HUDEP-2 (cell line): Measurements from ENCODE around the gene ATAT1.

Source experiments
- DNase-seq, 76 experiments: peaks; one replicate each; lab custom pipeline; 2025; ENCODE audit not compliant: unreplicated experiment in 76 of 76; lab: John Stamatoyannopoulos, UW

Gene ATAT1

DNA sequence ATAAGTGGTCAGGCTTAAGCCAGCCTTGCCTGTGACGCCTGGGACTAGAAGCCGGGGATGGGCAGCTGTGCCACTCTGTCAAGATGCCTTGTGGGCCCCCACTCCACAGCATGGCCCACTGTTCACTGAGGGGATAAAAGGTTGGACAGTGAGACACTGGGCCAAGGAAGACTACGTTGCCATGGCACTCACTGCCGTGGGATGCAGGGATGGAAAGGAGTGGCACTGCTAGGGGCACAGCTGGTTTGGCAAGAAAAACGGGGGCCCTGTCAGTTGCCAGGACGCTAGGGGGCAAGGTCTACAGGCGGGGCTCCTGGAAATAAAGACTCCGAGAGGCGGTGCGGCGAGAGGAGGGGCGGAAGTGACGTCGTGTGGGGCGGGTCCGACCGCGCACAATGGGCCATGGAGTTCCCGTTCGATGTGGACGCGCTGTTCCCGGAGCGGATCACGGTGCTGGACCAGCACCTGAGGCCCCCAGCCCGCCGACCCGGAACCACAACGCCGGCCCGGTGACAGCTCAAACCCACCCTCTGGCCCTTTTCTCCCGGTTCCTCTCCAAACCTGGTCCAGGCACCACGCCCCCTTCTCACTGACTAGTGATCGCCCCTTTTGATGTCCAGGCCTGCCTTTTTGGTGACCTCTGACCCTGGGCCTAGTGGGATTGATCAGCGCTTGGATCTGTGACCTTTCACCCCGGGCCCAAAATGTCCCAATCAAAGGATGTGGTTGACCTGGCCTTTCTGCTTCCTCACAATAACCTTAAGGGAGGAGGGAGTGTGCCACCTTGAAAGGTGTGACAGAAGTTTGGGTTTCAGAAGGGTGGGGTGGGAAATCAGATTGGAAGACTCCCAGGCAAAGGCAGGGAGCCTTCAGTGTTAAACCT, at the start of gene ATAT1:
TSS of gene ATAT1 (plus strand) at position 391 of the 883 bp plus-strand sequence.
- peak in 72 of 76 experiments; percentile 38 to 90 (median 76) for DNase-seq

DNA sequence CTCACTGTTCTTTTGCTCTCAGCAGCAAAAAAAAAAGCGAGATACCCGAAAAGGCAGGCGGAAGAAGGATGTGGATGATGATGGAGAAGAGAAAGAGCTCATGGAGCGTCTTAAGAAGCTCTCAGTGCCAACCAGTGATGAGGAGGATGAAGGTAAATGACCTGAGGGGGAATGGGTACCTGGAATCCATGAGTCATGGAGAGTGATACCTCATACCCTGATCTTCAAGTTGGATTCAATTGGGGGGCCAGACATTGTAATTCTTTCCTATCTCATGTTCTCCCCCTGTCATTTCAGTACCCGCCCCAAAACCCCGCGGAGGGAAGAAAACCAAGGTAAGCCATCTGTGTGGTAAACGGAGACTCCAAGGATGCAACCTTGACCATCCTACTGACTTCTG, 48.6 kb upstream of the ATAT1 start:
- no peak for DNase-seq

DNA sequence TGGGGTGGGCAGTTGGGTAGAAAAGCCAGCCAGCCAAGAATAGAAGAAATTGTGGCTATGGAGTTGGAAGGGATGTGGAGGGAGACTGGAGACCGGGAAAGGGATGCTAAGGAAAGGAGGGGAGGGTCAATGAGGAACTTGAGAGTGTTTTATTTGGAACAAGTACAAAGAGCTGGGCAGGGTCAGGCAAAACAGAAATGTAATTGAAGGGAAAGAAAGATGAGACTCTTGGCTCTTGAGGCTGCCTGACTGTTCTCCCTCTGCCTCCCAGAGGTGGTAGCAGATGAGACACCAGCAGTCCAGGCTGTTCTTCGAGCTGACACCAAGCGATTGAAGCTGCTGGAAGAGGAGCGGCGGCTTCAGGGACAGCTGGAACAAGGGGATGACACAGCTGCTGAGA, 42.8 kb upstream of the ATAT1 start:
- DNase-seq = no peak

- DNase-seq = no peak
Measured at GRCh38 chr6:30589754-30590358, 36.8 kb upstream of the ATAT1 start.

- DNase-seq = no peak
Measured at GRCh38 chr6:30590509-30590908, 36.2 kb upstream of the ATAT1 start.

DNA sequence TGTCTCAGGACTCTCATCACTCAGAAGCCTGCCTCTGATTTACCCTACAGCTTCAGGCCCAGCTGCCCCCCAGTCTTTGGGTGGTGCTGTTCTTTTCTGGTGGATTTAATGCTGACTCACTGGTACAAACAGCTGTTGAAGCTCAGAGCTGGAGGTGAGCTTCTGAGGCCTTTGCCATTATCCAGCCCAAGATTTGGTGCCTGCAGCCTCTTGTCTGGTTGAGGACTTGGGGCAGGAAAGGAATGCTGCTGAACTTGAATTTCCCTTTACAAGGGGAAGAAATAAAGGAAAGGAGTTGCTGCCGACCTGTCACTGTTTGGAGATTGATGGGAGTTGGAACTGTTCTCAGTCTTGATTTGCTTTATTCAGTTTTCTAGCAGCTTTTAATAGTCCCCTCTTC, 35.7 kb upstream of the ATAT1 start:
- DNase-seq = peak in 1 of 76 experiments; percentile 13

- DNase-seq = no peak
Measured at GRCh38 chr6:30592287-30592686, 34.4 kb upstream of the ATAT1 start.

- DNase-seq = peak in 72 of 76 experiments; percentile 11 to 89 (median 69)
Measured at GRCh38 chr6:30597315-30598144, 29.1 kb upstream of the ATAT1 start.

GRCh38 chr6:30598912-30599624, 27.6 kb upstream of the ATAT1 start:
- DNase-seq = no peak

GRCh38 chr6:30599625-30600324, 26.9 kb upstream of the ATAT1 start:
- no peak for DNase-seq

- DNase-seq = peak in 1 of 76 experiments; percentile 31
Measured at GRCh38 chr6:30600451-30600961, 26.2 kb upstream of the ATAT1 start.

DNA sequence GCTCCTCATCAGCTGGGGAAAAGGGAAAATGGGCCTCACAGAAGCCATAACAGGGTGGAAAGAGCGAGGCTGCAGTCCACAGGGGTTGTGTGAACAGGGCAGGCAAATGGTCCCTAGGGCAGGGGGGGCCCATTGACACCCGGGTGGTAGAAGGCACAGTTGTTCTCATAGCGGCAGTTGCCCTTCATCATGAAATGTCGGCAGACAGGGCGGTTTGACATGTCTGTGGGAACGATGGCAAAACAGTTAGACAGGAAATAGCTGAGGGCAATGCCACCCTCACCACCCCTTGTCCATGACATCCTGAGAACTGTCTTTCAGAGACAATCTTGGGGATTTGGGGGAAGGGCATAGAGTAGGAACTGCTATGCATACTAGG, 25.2 kb upstream of the ATAT1 start:
- DNase-seq = no peak

DNA sequence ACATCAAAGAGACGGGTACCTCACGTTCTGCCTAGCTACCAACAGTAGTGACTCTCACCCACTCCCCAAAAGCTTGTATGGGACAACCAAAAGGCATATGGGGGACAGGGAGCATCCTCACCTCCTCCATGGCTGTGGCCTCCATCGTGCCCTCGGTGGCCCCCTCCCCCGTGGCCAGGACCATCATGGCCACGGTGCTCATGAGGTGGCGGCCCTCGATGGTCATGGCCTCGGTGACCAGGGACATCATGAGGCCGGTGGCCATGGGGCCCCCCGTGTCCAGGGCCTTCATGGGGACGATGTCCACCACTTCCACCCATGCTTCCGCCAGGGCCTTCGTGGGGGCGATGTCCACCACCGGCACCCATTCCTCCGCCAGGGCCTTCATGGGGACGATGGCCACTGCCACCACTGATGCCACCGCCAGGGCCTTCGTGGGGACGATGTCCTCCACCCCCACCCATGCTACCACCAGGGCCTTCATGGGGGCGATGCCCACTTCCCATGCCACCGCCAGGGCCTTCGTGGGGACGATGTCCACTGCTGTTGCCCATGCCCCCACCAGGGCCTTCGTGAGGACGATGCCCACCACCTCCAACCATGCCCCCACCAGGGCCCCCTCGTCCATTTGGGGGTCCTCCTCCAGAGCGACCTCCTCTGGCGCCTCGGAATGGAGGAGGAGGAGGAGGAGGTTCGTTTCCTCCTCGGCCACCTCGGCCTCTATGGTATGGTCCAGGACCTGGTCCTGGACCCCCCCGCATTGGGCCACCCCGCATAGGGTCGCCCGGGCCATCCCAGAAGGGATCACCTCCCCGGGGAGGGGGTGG, 24.6 kb upstream of the ATAT1 start:
- no peak for DNase-seq

GRCh38 chr6:30603961-30604360, 22.7 kb upstream of the ATAT1 start:
- no peak for DNase-seq

GRCh38 chr6:30610065-30610464, 16.6 kb upstream of the ATAT1 start:
- DNase-seq = no peak

- no peak for DNase-seq
Measured at GRCh38 chr6:30611150-30611855, 15.4 kb upstream of the ATAT1 start.

DNA sequence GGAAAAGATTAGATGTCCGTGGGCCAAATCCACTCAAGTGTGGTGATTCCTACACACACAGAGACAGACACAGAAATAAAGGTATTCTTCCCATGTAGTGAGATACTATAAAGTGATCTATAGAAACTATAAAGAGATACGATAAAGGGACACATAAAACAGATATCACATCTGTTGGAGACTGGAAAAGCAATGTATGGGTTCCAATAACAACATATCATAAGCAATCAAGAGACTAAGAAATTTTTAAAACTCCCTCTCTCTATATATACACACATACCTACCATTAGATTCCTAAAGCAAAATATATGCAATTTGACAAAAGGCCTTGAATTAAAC, 14.8 kb upstream of the ATAT1 start:
- DNase-seq = no peak

DNA sequence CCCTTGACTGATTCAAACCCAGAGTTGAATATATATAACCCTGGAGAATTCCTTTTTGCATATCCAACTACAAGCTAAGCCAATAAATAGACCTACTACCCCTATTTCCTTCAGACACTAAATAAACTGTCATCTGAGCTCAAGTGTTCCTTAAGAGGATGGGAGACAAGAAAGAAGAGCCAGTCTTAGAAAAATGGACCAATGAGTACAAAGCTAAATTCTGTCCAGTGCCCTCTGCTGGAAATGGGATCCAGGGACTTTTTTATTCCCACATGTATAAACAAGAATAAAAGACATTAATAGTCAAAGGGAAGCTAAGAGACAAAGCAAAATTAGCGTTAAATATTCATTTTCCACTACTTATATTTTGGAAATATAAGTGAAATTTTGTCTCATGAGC, 14.5 kb upstream of the ATAT1 start:
- DNase-seq = peak in 7 of 76 experiments; percentile 16 to 37 (median 22)
